ENCODE measurements around the gene CLCN4.

CLCN4 gene

DNA sequence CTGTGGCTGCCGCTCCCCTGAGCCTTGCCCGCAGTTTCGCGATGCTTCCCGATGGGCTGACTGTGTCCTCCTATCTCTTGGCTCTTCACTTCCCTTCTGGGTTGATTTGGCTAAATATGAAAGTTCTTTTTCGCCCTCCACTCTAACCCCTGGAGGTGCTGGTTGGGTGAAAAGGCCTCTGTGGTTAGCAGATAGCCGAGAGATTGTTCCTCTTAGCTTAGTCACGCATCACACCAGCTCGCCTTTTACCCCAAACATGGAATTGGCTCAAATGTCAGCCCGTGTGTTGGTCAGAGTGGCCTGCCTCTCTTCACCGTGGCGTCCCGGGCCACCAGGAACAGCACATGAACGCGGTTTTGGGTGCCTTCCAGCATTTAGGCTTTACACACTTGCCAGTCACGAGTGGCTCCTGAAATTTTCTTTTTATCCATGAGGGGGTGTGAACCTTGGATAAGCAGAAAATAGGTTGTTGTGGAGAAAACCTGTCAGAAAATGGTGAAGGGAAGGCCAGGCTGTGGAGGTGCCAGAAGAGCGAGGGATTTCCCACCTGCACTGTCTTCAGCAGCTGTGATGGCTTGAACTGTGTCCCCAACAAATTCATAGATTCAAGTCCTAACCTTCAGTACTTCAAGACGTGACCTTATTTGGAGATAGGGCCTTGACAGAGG is 8.9 kb downstream of the CLCN4 start:
- H3K4me1 ChIP-seq (ENCODE audit: control insufficient read depth, insufficient read depth, low read length) = no peaks in the 10 kb centered on the region
- H3K36me3 ChIP-seq (ENCODE audit: control insufficient read depth in 2 of 2, insufficient read depth in 1 of 2, low read length in 2 of 2) = peaks cover 0 to 24% of the 10 kb centered on the region in 2 experiments; a peak in 1 of 3 replicates
- TF ChIP-seq GFI1B (tag by site-specific recombination; IDR thresholded peaks at IDR 0.05) = no peak
- TF ChIP-seq ZNF335 (tag by site-specific recombination; conservative IDR thresholded peaks at IDR 0.05) = no peak
- no peak for TF ChIP-seq ZNF555 (tag by site-specific recombination; conservative IDR thresholded peaks at IDR 0.05)
- no peak for TF ChIP-seq ZNF548 (tag by site-specific recombination; IDR thresholded peaks at IDR 0.05)
- TF ChIP-seq ZNF660 (tag by site-specific recombination; IDR thresholded peaks at IDR 0.05) = no peak
- no peak for TF ChIP-seq ZNF76 (tag by site-specific recombination; IDR thresholded peaks at IDR 0.05; ENCODE audit: borderline replicate concordance, low read depth)
- no peak for TF ChIP-seq SALL2 (tag by site-specific recombination; IDR thresholded peaks at IDR 0.05; ENCODE audit: borderline replicate concordance)
- TF ChIP-seq KLF8 (tag by site-specific recombination; IDR thresholded peaks at IDR 0.05) = no peak
- TF ChIP-seq ZNF777 (tag by site-specific recombination; IDR thresholded peaks at IDR 0.05; ENCODE audit: borderline replicate concordance) = no peak
- no peak for TF ChIP-seq ZNF221 (tag by site-specific recombination; IDR thresholded peaks at IDR 0.05; ENCODE audit: borderline replicate concordance)
- no peak for TF ChIP-seq ZNF747 (tag by site-specific recombination; IDR thresholded peaks at IDR 0.05)
- TF ChIP-seq ZBTB21 (tag by site-specific recombination; IDR thresholded peaks at IDR 0.05) = no peak
- TF ChIP-seq ZNF664 (tag by site-specific recombination; IDR thresholded peaks at IDR 0.05) = no peak
- no peak for TF ChIP-seq ZNF404 (tag by site-specific recombination; IDR thresholded peaks at IDR 0.05)
- no peak for TF ChIP-seq GLIS2 (tag by site-specific recombination; IDR thresholded peaks at IDR 0.05)
- TF ChIP-seq ZNF510 (tag by site-specific recombination; IDR thresholded peaks at IDR 0.05; ENCODE audit: insufficient replicate concordance) = no peak
- TF ChIP-seq RBAK (tag by site-specific recombination; IDR thresholded peaks at IDR 0.05) = no peak
- H3K4me3 ChIP-seq (ENCODE audit: low read depth, low read length) = no peak overlapping the region
- ChIA-PET POLR2A (no interaction called here), CTCF (interaction anchor here (0.6 kb wide), 1 partner anchor 516 kb away, joined by 7 read pairs; no protein-coding TSS in a partner anchor)
- no peaks in the 10 kb centered on the region for H3K9me3 ChIP-seq (ENCODE audit: control insufficient read depth, insufficient read depth, low read depth, low read length)
- no peak overlapping the region for H3K27ac ChIP-seq (ENCODE audit: extremely low read depth, low read depth, low read length)

DNA sequence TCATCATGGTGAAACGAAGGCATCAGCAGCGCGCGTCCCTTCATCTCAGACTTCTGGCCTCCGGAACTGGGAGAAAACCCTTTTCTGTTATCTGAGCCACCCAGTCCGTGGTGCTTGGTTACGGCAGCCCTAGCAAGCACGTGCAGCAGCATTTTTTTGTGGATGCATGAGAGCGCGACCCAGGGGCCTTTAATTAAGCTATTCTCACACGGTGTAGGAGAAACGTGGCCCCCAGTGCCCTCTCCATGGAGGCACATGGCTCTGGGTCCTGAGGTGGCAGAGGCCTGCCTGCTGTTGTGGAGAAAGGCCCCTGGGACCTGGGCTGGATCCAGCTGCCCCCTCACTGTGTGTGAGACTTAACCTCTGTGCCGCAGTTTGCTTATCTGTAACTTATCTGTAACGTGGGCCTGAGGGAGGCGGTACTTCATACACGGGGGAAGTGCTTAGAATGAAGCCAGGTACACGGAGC is 9.5 kb downstream of the CLCN4 start:
- H3K4me1 ChIP-seq (ENCODE audit: control insufficient read depth, insufficient read depth, low read length) = no peaks in the 10 kb centered on the region
- CTCF ChIA-PET = interaction anchor here (0.5 kb wide), 1 partner anchor 45 kb away, joined by 4 read pairs; no protein-coding TSS in a partner anchor
- no peaks in the 10 kb centered on the region for H3K9me3 ChIP-seq (ENCODE audit: control insufficient read depth, insufficient read depth, low read depth, low read length)
- H3K36me3 ChIP-seq (ENCODE audit: control insufficient read depth in 2 of 2, insufficient read depth in 1 of 2, low read length in 2 of 2) = peaks cover 0 to 19% of the 10 kb centered on the region in 2 experiments; a peak in 1 of 3 replicates
- H3K27ac ChIP-seq (ENCODE audit: extremely low read depth, low read depth, low read length) = no peak overlapping the region
- POLR2A ChIA-PET = no interaction called here
- H3K4me3 ChIP-seq (ENCODE audit: low read depth, low read length) = no peak overlapping the region
- TF ChIP-seq, protein P1, sequence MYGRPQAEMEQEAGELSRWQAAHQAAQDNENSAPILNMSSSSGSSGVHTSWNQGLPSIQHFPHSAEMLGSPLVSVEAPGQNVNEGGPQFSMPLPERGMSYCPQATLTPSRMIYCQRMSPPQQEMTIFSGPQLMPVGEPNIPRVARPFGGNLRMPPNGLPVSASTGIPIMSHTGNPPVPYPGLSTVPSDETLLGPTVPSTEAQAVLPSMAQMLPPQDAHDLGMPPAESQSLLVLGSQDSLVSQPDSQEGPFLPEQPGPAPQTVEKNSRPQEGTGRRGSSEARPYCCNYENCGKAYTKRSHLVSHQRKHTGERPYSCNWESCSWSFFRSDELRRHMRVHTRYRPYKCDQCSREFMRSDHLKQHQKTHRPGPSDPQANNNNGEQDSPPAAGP (tag by site-specific recombination; IDR thresholded peaks at IDR 0.05) = no peak
- TF ChIP-seq SETDB1 (IDR thresholded peaks at IDR 0.05; ENCODE audit: insufficient read length, low read length) = no peak
- no peak for TF ChIP-seq ZNF223 (tag by site-specific recombination; IDR thresholded peaks at IDR 0.05)
- no peak for TF ChIP-seq HOXD13 (CRISPR knock-in tag; IDR thresholded peaks at IDR 0.05; ENCODE audit: borderline replicate concordance)
- TF ChIP-seq, protein P2, sequence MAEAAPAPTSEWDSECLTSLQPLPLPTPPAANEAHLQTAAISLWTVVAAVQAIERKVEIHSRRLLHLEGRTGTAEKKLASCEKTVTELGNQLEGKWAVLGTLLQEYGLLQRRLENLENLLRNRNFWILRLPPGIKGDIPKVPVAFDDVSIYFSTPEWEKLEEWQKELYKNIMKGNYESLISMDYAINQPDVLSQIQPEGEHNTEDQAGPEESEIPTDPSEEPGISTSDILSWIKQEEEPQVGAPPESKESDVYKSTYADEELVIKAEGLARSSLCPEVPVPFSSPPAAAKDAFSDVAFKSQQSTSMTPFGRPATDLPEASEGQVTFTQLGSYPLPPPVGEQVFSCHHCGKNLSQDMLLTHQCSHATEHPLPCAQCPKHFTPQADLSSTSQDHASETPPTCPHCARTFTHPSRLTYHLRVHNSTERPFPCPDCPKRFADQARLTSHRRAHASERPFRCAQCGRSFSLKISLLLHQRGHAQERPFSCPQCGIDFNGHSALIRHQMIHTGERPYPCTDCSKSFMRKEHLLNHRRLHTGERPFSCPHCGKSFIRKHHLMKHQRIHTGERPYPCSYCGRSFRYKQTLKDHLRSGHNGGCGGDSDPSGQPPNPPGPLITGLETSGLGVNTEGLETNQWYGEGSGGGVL (tag by site-specific recombination; IDR thresholded peaks at IDR 0.05) = no peak
- TF ChIP-seq ZNF311 (tag by site-specific recombination; IDR thresholded peaks at IDR 0.05; ENCODE audit: borderline replicate concordance) = no peak
- TF ChIP-seq, protein P3, sequence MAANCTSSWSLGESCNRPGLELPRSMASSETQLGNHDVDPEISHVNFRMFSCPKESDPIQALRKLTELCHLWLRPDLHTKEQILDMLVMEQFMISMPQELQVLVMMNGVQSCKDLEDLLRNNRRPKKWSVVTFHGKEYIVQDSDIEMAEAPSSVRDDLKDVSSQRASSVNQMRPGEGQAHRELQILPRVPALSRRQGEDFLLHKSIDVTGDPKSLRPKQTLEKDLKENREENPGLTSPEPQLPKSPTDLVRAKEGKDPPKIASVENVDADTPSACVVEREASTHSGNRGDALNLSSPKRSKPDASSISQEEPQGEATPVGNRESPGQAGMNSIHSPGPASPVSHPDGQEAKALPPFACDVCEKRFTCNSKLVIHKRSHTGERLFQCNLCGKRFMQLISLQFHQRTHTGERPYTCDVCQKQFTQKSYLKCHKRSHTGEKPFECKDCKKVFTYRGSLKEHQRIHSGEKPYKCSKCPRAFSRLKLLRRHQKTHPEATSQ (tag by site-specific recombination; IDR thresholded peaks at IDR 0.05) = no peak
- TF ChIP-seq, protein P4, sequence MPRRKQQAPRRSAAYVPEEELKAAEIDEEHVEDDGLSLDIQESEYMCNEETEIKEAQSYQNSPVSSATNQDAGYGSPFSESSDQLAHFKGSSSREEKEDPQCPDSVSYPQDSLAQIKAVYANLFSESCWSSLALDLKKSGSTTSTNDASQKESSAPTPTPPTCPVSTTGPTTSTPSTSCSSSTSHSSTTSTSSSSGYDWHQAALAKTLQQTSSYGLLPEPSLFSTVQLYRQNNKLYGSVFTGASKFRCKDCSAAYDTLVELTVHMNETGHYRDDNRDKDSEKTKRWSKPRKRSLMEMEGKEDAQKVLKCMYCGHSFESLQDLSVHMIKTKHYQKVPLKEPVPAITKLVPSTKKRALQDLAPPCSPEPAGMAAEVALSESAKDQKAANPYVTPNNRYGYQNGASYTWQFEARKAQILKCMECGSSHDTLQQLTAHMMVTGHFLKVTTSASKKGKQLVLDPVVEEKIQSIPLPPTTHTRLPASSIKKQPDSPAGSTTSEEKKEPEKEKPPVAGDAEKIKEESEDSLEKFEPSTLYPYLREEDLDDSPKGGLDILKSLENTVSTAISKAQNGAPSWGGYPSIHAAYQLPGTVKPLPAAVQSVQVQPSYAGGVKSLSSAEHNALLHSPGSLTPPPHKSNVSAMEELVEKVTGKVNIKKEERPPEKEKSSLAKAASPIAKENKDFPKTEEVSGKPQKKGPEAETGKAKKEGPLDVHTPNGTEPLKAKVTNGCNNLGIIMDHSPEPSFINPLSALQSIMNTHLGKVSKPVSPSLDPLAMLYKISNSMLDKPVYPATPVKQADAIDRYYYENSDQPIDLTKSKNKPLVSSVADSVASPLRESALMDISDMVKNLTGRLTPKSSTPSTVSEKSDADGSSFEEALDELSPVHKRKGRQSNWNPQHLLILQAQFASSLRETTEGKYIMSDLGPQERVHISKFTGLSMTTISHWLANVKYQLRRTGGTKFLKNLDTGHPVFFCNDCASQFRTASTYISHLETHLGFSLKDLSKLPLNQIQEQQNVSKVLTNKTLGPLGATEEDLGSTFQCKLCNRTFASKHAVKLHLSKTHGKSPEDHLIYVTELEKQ (tag by site-specific recombination; IDR thresholded peaks at IDR 0.05; ENCODE audit: borderline replicate concordance) = no peak

Data from HEK293 (cell line).